GM19395 (cell line): ENCODE results near the gene ACSM6.
"Not testable (repeated sequence)": the region's sequence is repeated elsewhere in the genome, so short reads cannot be mapped to it uniquely, and the experiment has no call there.

Experiments used
- ATAC-seq: cut with Tn5 transposase; IDR thresholded peaks from one replicate; pipeline ENCODE4 v1.9.1; 2021; ENCODE audit warnings: mild to moderate bottlenecking, moderate library complexity; ENCODE audit not compliant: unreplicated experiment

Gene ACSM6

DNA sequence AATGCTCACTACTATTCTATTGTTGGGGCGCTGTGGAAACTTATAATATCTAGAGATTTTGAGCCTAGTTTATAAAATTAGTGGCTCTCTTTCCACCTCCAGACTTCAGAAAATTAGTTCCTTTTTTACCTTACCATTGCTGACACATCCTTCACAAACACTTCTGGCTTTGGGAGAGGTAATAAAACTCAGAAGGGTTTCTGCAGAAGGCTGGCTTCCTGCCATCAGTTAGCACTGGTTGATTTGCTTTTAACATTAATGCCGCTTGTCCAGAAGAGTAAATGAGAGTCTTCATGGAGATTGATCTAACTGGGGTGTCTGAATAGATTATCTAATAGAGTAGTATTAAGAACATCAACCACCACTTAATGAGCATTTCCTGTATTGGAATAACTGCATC lies 20.3 kb downstream of the ACSM6 start:
- ATAC-seq = no peak

GRCh38 chr10:95214793-95215192 lies 20.8 kb downstream of the ACSM6 start:
- peak; percentile 53 for ATAC-seq

DNA sequence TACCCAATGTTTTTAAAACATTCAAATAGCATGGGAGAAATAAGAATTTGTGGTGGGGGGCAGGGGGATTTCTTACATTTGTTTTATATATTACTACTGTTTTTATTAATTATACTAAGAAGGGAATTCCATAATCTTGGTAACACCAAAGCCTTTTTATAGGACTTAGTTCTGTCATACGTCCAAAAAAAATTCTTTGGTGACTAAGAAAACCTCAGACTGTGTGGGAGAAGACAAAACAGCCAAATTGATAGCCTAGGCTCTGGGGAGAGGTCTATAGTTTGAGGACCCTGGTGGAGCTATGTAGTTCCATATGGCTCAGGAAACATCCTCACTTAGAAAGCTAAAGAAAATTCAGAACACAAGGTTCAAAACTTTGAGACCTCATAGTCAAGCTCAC lies 23.4 kb downstream of the ACSM6 start:
- ATAC-seq = no peak

GRCh38 chr10:95220539-95220938 lies 26.5 kb downstream of the ACSM6 start:
- no peak for ATAC-seq

DNA sequence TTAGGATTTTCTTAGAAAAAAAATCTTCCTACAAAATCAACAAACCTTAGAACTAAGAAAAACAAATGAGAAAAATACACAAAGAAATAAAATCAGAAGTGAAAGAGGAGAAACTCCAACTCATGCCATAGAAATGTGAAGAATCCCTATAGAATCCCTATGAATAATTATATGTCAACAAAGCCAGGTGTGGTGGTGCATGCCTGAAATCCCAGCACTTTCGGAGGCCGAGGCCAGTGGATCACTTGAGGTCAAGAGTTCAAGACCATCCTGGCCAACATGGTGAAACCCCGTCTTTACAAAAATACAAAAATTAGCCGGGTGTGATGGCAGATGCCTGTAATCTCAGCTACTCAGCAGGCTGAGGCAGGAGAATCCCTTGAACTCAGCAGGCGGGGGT lies 27.1 kb downstream of the ACSM6 start:
- ATAC-seq = no peak

- ATAC-seq = no peak
Observed at GRCh38 chr10:95225136-95225535, 31.1 kb downstream of the ACSM6 start.

GRCh38 chr10:95228934-95229723 lies 35.1 kb downstream of the ACSM6 start:
- not testable (repeated sequence) for ATAC-seq

DNA sequence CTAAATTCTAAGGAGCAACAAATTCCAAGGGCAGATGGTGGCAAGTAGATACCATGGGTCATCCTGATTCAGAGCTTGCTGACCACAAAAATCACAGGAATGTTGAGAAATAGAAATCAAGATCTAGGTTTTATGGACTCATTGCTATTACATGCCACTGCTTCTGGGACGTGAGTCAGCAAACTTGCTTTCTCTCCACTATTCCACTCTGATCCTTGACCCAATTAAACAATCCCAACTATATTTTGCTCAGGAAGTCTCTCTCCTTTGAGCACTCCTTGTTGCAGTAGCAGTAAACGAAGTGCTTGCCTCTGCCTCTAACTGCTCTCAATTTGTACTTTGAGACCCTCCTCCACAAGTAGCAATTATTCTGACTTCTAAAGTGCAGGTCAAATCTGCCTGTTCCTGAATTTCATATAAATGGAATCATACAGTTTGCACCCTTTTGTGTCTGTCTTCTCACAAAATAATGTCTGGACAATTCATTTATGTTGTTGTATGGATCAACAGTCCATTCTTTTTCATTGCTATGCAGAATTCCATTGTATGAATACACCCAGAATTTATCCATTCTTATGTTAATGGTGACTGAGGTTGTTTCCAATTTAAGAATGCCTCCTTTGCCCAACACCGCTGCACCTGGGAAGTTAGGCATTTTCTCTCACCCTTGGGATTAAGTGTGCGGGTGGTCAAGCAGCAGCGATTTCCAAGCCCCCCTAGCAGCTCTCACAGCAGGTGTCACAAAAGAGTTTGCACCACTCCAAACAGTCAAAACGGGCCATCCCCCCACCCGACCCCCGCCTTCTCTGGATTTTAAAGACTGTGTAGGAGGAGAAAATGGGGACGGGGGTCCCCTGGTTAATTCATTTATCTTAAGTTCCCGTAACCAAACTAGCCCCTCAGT lies 35.9 kb downstream of the ACSM6 start:
- no peak for ATAC-seq

- peak; percentile 76 for ATAC-seq
Observed at GRCh38 chr10:95230677-95231586, 36.9 kb downstream of the ACSM6 start.

GRCh38 chr10:95233377-95234034 lies 39.5 kb downstream of the ACSM6 start:
- no peak for ATAC-seq

- no peak for ATAC-seq
Observed at GRCh38 chr10:95234951-95235350, 40.9 kb downstream of the ACSM6 start.

DNA sequence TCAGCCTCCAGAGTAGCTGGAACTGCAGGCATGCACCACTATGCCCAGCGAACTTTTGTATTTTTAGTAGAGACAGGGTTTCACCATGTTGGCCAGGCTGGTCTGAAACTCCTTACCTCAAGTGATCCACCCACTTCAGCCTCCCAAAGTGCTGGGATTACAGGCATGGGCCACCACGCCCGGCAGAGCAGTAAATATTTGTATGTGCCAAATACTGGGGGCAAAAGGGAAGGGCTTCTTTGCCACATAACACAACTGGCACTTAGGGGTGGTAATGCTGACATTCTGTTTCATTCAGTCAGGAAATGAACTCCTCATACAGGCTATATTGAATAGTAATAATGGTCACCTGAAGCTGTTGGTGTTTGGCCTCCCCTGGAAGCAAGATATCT lies 41.6 kb downstream of the ACSM6 start:
- no peak for ATAC-seq

GRCh38 chr10:95236068-95236903 lies 42.2 kb downstream of the ACSM6 start:
- ATAC-seq = peak; percentile 98

- no peak for ATAC-seq
Observed at GRCh38 chr10:95237376-95238170, 43.5 kb downstream of the ACSM6 start.

DNA sequence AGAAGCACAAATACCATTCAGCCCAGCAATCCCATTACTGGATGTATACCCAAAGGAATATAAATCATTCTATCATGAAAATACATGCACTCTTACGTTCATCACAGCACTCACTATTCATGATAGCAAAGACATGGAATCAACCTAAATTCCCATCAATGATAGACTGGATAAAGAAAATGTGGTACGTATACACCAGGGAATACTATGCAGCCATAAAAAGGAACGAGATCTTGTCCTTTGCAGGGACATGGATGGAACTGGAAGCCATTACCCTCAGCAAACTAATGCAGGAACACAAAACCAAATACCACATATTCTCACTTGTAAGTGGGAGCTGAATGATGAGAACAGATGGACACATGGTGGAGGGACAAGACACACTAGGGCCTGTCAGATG lies 46.1 kb downstream of the ACSM6 start:
- ATAC-seq = not testable (repeated sequence)

- ATAC-seq = no peak
Observed at GRCh38 chr10:95240811-95241210, 46.8 kb downstream of the ACSM6 start.

GRCh38 chr10:95241533-95241932 lies 47.5 kb downstream of the ACSM6 start:
- no peak for ATAC-seq

- ATAC-seq = no peak
Observed at GRCh38 chr10:95242581-95243317, 48.7 kb downstream of the ACSM6 start.
